AG09309 (cell line): ENCODE measurements around the gene TSHZ3.

Experiments
- DNase-seq: peaks from one replicate; pipeline ENCODE4 v3.0.0-alpha.2; 2010; ENCODE audit warnings: low read depth
- H3K4me3 ChIP-seq: 2 replicates; pipeline ENCODE4 v1.5.1; 2011; ENCODE audit warnings: mild to moderate bottlenecking, low read depth, low read length, moderate library complexity; ENCODE audit not compliant: control insufficient read depth
- CTCF ChIP-seq: IDR thresholded peaks from 2 replicates; pipeline ENCODE4 v1.5.1; 2011; ENCODE audit warnings: mild to moderate bottlenecking, low read depth, low read length, inconsistent platforms; ENCODE audit not compliant: insufficient read depth, control insufficient read depth; ENCODE audit errors: missing control alignments

Gene TSHZ3

GRCh38 chr19:31325342-31325741 lies 23.9 kb downstream of the TSHZ3 start:
- no peak for DNase-seq
- TF ChIP-seq CTCF = no peak
- H3K4me3 ChIP-seq = no peak overlapping the region

GRCh38 chr19:31319465-31319864 lies 29.8 kb downstream of the TSHZ3 start:
- DNase-seq = no peak
- no peak overlapping the region for H3K4me3 ChIP-seq
- TF ChIP-seq CTCF = no peak

- no peak overlapping the region for H3K4me3 ChIP-seq
- no peak for DNase-seq
- TF ChIP-seq CTCF = no peak
Observed at GRCh38 chr19:31318790-31319425, 30.3 kb downstream of the TSHZ3 start.

GRCh38 chr19:31317570-31317969 lies 31.7 kb downstream of the TSHZ3 start:
- DNase-seq = no peak
- no peak for TF ChIP-seq CTCF
- H3K4me3 ChIP-seq = no peak overlapping the region

GRCh38 chr19:31317093-31317492 lies 32.1 kb downstream of the TSHZ3 start:
- no peak for DNase-seq
- H3K4me3 ChIP-seq = peak overlapping the region; percentile 9; the same call in 1 of the 2 replicates
- no peak for TF ChIP-seq CTCF

GRCh38 chr19:31316201-31316951 lies 32.9 kb downstream of the TSHZ3 start:
- no peak for TF ChIP-seq CTCF
- H3K4me3 ChIP-seq = peak overlapping the region; percentile 17
- DNase-seq = peak; percentile 53
